H9 (cell line): Measurements from ENCODE around the gene ALKBH4. TPM values are rescaled to one million over a fixed set of nuclear protein-coding genes. Genes with fewer than 3 reads are reported as not detected.

Experiments
- DNase-seq: peaks from one replicate; pipeline ENCODE4 v3.0.0-alpha.2; 2017
- H2AFZ ChIP-seq: one replicate; pipeline ENCODE4 v1.6.1; 2013; ENCODE audit warnings: mild to moderate bottlenecking, low read length, control low read depth, moderate library complexity
- H2AK5ac ChIP-seq: 2 replicates; pipeline ENCODE4 v1.6.1; 2013; ENCODE audit warnings: low read length, control low read depth, mixed read lengths; ENCODE audit not compliant: insufficient read length
- H2BK120ac ChIP-seq: one replicate; pipeline ENCODE4 v1.6.1; 2013; ENCODE audit warnings: low read depth, mild to moderate bottlenecking, low read length, control low read depth, inconsistent platforms; ENCODE audit not compliant: poor library complexity, severe bottlenecking
- H2BK12ac ChIP-seq: 2 replicates; pipeline ENCODE4 v1.6.1; 2013; ENCODE audit warnings: low read length, control low read depth, mixed read lengths, low read depth; ENCODE audit not compliant: insufficient read length
- H2BK15ac ChIP-seq: 2 replicates; pipeline ENCODE4 v1.6.1; 2013; ENCODE audit warnings: low read depth, low read length, control low read depth
- H2BK20ac ChIP-seq: one replicate; pipeline ENCODE4 v1.6.1; 2013; ENCODE audit warnings: low read depth, mild to moderate bottlenecking, low read length, control low read depth, inconsistent platforms; ENCODE audit not compliant: poor library complexity, severe bottlenecking
- H2BK5ac ChIP-seq: 2 replicates; pipeline ENCODE4 v1.6.1; 2013; ENCODE audit warnings: low read length, control low read depth, mixed read lengths; ENCODE audit not compliant: insufficient read length
- H3K14ac ChIP-seq: 2 replicates; pipeline ENCODE4 v1.6.1; 2013; ENCODE audit warnings: low read length, control low read depth; ENCODE audit not compliant: insufficient read depth
- H3K18ac ChIP-seq: 2 replicates; pipeline ENCODE4 v1.6.1; 2013; ENCODE audit warnings: low read depth, mild to moderate bottlenecking, mixed read lengths, low read length, control low read depth; ENCODE audit not compliant: insufficient read length
- H3K23ac ChIP-seq: 2 replicates; pipeline ENCODE4 v1.6.1; 2013; ENCODE audit warnings: low read length, control low read depth, mixed read lengths, low read depth; ENCODE audit not compliant: insufficient read length
- H3K23me2 ChIP-seq: 2 replicates; pipeline ENCODE4 v1.6.1; 2013; ENCODE audit warnings: low read depth, mild to moderate bottlenecking, mixed read lengths, low read length, control low read depth; ENCODE audit not compliant: insufficient read length, poor library complexity, severe bottlenecking
- H3K27ac ChIP-seq: 2 replicates; pipeline ENCODE4 v1.5.1; 2013; ENCODE audit warnings: low read length, control low read depth, mixed read lengths, low read depth; ENCODE audit not compliant: insufficient read length
- H3K27me3 ChIP-seq: 2 replicates; pipeline ENCODE4 v1.6.1; 2013; ENCODE audit warnings: low read length, control low read depth, inconsistent platforms; ENCODE audit not compliant: insufficient read depth
- H3K4ac ChIP-seq: 2 replicates; pipeline ENCODE4 v1.6.1; 2013; ENCODE audit warnings: low read depth, mild to moderate bottlenecking, control low read depth, inconsistent platforms, low read length, moderate library complexity
- H3K4me1 ChIP-seq: 2 replicates; pipeline ENCODE4 v1.6.1; 2013; ENCODE audit warnings: low read length, control low read depth, inconsistent platforms; ENCODE audit not compliant: insufficient read depth
- H3K4me2 ChIP-seq: 2 replicates; pipeline ENCODE4 v1.6.1; 2013; ENCODE audit warnings: low read length, control low read depth, mixed read lengths; ENCODE audit not compliant: insufficient read length, insufficient read depth
- H3K56ac ChIP-seq: 2 replicates; pipeline ENCODE4 v1.6.1; 2013; ENCODE audit warnings: low read depth, mild to moderate bottlenecking, mixed read lengths, low read length, control low read depth; ENCODE audit not compliant: insufficient read length
- H3K79me1 ChIP-seq: 2 replicates; pipeline ENCODE4 v1.6.1; 2013; ENCODE audit warnings: low read depth, mild to moderate bottlenecking, moderate library complexity, low read length, control low read depth, inconsistent platforms; ENCODE audit not compliant: insufficient read depth, poor library complexity, severe bottlenecking
- H3K79me2 ChIP-seq: 2 replicates; pipeline ENCODE4 v1.6.1; 2013; ENCODE audit warnings: low read length, control low read depth, inconsistent platforms; ENCODE audit not compliant: insufficient read depth
- H3K9ac ChIP-seq: 2 replicates; pipeline ENCODE4 v1.6.1; 2013; ENCODE audit warnings: low read length, control low read depth, mixed read lengths; ENCODE audit not compliant: insufficient read length; ENCODE audit errors: extremely low read depth
- H3K9me3 ChIP-seq: one replicate; pipeline ENCODE4 v1.6.1; 2013; ENCODE audit warnings: low read depth, low read length, inconsistent platforms; ENCODE audit not compliant: control insufficient read depth
- H3T11ph ChIP-seq: one replicate; pipeline ENCODE4 v1.6.1; 2013; ENCODE audit warnings: mild to moderate bottlenecking, low read length, control low read depth, inconsistent platforms
- H4K20me1 ChIP-seq: one replicate; pipeline ENCODE4 v1.6.1; 2013; ENCODE audit not compliant: control insufficient read depth, insufficient read length, insufficient read depth
- H4K5ac ChIP-seq: 2 replicates; pipeline ENCODE4 v1.6.1; 2013; ENCODE audit warnings: low read depth, mild to moderate bottlenecking, mixed read lengths, low read length, control low read depth; ENCODE audit not compliant: insufficient read length
- H4K8ac ChIP-seq: replicated peaks from 2 replicates; pipeline ENCODE4 v1.6.1; 2013; ENCODE audit warnings: low read length, control low read depth, mixed read lengths, low read depth; ENCODE audit not compliant: insufficient read length
- H4K91ac ChIP-seq: 2 replicates; pipeline ENCODE4 v1.6.1; 2013; ENCODE audit warnings: low read depth, mild to moderate bottlenecking, moderate library complexity, mixed read lengths, low read length, control low read depth; ENCODE audit not compliant: insufficient read length
- H3K27ac Mint-ChIP-seq, 3 experiments: 2 replicates in 2 of 3; 3 replicates in 1 of 3; pipeline ENCODE4 v1.8.0; 2020 to 2021; ENCODE audit warnings: mixed read lengths in 3 of 3, mild to moderate bottlenecking in 1 of 3, moderate library complexity in 1 of 3
- H3K27me3 Mint-ChIP-seq: 2 replicates; pipeline ENCODE4 v1.8.0; 2021; ENCODE audit warnings: low read depth, mild to moderate bottlenecking, moderate library complexity, mixed read lengths
- H3K36me3 Mint-ChIP-seq, 3 experiments: 2 replicates in 2 of 3; 3 replicates in 1 of 3; pipeline ENCODE4 v1.8.0; 2020 to 2021; ENCODE audit warnings: low read depth in 3 of 3, mixed read lengths in 3 of 3; ENCODE audit not compliant: insufficient read depth in 1 of 3
- H3K4me1 Mint-ChIP-seq, 2 experiments: 2 replicates each; pipeline ENCODE4 v1.8.0; 2020; ENCODE audit warnings: mixed read lengths in 2 of 2
- H3K4me3 Mint-ChIP-seq, 2 experiments: 2 replicates in 1 of 2; 3 replicates in 1 of 2; pipeline ENCODE4 v1.8.0; 2020 to 2021; ENCODE audit warnings: mild to moderate bottlenecking in 2 of 2, mixed read lengths in 2 of 2, moderate library complexity in 1 of 2
- H3K9me3 Mint-ChIP-seq, 2 experiments: 2 replicates in 1 of 2; 3 replicates in 1 of 2; pipeline ENCODE4 v1.8.0; 2020; ENCODE audit warnings: mild to moderate bottlenecking in 2 of 2, mixed read lengths in 2 of 2, moderate library complexity in 1 of 2
- CTCF ChIP-seq: fragments of 200-600 bp; sonication (generic); conservative IDR thresholded peaks from 3 replicates; pipeline ENCODE4 v1.8.0; 2021; ENCODE audit warnings: antibody characterized with exemption, mild to moderate bottlenecking
- WGBS: extraction: QIAGEN DNeasy Blood & Tissue Kit; methylation state at CpG from one replicate; pipeline ENCODE4 v1.1.7; 2013; ENCODE audit warnings: missing lambda C conversion rate, low lambda C conversion rate, mixed read lengths; ENCODE audit not compliant: insufficient read length; ENCODE audit errors: extremely low coverage; 5-methylcytosine and 5-hydroxymethylcytosine counted together
- total RNA-seq: library from RNA; stranded (reverse); gene quantifications from 2 replicates; pipeline ENCODE4 v1.2.1, GENCODE V29; 2021

Gene ALKBH4
- total RNA-seq, 1 experiment from 2014 or later: 23.9 TPM

GRCh38 chr7:102425639-102426267 is 38.9 kb downstream of the ALKBH4 start:
- Histone ChIP-seq H3K27me3 (no peaks in the 10 kb centered on the region), H3K4me2 (no peak overlapping the region), H3K14ac (no peak overlapping the region), H2AFZ (no peak overlapping the region), H3T11ph (no peak overlapping the region), H4K91ac (no peak overlapping the region), H2BK15ac (no peak overlapping the region), H3K18ac (no peak overlapping the region), H3K4me1 (no peaks in the 10 kb centered on the region), H4K8ac (no peak overlapping the region), H2BK5ac (no peak overlapping the region), H2BK12ac (no peak overlapping the region), H3K4ac (no peak overlapping the region), H3K23ac (no peak overlapping the region), H4K20me1 (no peaks in the 10 kb centered on the region), H3K79me2 (no peaks in the 10 kb centered on the region), H3K79me1 (no peaks in the 10 kb centered on the region), H2BK20ac (no peak overlapping the region), H3K56ac (no peak overlapping the region), H3K9me3 (no peaks in the 10 kb centered on the region), H2AK5ac (no peak overlapping the region), H4K5ac (no peak overlapping the region), H3K27ac (no peak overlapping the region), H3K23me2 (no peaks in the 10 kb centered on the region), H3K9ac (no peak overlapping the region), H2BK120ac (no peak overlapping the region)
- peak; percentile 54 for DNase-seq
- Mint-ChIP-seq H3K27ac (no peak overlapping the region; a peak in 2 of 7 replicates), H3K36me3 (peaks cover 17 to 50% (median 38%) of the 10 kb centered on the region in 3 experiments), H3K4me1 (peaks cover 12 to 17% of the 10 kb centered on the region in 2 experiments), H3K9me3 (no peaks in the 10 kb centered on the region), H3K4me3 (no peak overlapping the region), H3K27me3 (peaks cover 4% of the 10 kb centered on the region)
- WGBS: no CpG with 5 or more reads among the region's 25 CpGs
- no peak for TF ChIP-seq CTCF
